ENCODE measurements around the gene MRRF.

Gene MRRF

DNA sequence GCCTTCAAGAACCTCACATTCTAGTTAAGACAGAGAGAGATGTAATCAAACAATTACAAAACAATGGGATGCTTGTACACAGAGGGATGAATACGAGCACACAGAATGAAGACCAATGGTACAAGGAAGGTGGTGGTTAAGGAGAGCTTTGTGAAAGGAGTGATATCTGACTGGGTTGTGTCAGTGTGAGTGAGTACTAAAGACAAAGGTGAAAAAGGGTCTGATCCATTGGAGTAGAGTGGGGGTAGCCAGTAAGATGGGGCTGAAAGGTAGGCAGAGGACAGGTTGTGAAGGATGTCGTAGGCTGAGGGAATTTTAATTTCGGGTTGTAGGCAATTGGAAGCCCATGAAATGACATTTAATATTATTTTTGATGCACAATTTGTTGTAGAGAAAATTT is 9.9 kb upstream of the MRRF start:
- H3K9ac ChIP-seq: no peak overlapping the region
- H3K9me3 ChIP-seq (replicated peaks in 1 of 11): no peaks in the 10 kb centered on the region
- H3K27ac ChIP-seq: no peak overlapping the region
- peaks cover 78 to 100% (median 99%) of the 10 kb centered on the region in 11 experiments for H3K36me3 ChIP-seq
- no peak for TF ChIP-seq Cebpa-rat (IDR thresholded peaks at IDR 0.05)
- H3K4me1 ChIP-seq: no peaks in the 10 kb centered on the region
- no peak overlapping the region for H3K4me3 ChIP-seq
- peaks cover 27 to 89% (median 44%) of the 10 kb centered on the region in 11 experiments; a peak in 19 of 22 replicates for H4K20me1 ChIP-seq
- no peak overlapping the region for H3K4me2 ChIP-seq
- H3K27me3 ChIP-seq: no peaks in the 10 kb centered on the region

DNA sequence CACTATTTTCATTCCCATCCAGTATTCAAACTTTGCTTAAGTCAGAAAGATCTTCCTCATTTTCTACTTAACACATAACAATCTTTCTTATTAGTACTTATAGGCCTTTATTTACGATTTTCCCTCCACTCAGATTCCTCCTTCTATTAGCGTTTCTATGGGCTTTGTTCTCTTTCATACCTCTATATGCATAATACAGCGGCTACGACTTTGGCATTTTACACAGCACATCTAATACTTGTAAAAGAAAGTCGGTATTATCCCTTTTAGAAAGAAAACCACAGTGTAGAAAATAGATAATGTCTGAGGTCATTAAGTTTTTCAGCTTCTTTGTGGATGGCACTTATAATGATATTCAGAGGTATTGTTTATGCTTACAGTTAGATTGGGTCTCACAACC is 8.5 kb upstream of the MRRF start:
- no peak overlapping the region for H3K27ac ChIP-seq
- no peak overlapping the region for H3K9ac ChIP-seq
- H3K27me3 ChIP-seq: no peaks in the 10 kb centered on the region
- H3K4me1 ChIP-seq: peaks cover 0 to under 1% (median 0%) of the 10 kb centered on the region in 10 experiments; a peak in 1 of 20 replicates
- peaks cover 33 to 97% (median 53%) of the 10 kb centered on the region in 11 experiments; a peak in 19 of 22 replicates for H4K20me1 ChIP-seq
- no peak overlapping the region for H3K4me3 ChIP-seq
- no peak for TF ChIP-seq Cebpa-rat (IDR thresholded peaks at IDR 0.05)
- no peak overlapping the region for H3K4me2 ChIP-seq
- no peaks in the 10 kb centered on the region for H3K9me3 ChIP-seq (replicated peaks in 1 of 11)
- peaks cover 85 to 100% (median 99%) of the 10 kb centered on the region in 11 experiments for H3K36me3 ChIP-seq

- Histone ChIP-seq H3K4me2 (no peak overlapping the region), H3K9ac (no peak overlapping the region), H3K4me3 (no peak overlapping the region), H3K36me3 (peaks cover 71 to 91% (median 86%) of the 10 kb centered on the region in 11 experiments), H3K4me1 (peaks cover 19 to 27% (median 26%) of the 10 kb centered on the region in 10 experiments), H4K20me1 (peaks cover 19 to 93% (median 43%) of the 10 kb centered on the region in 11 experiments; a peak in 19 of 22 replicates), H3K27me3 (no peaks in the 10 kb centered on the region), H3K9me3 (replicated peaks in 1 of 11) (no peaks in the 10 kb centered on the region), H3K27ac (no peak overlapping the region)
- no peak for TF ChIP-seq Cebpa-rat (IDR thresholded peaks at IDR 0.05)
Measured at GRCh38 chr9:122258886-122259415, 5.7 kb upstream of the MRRF start.

DNA sequence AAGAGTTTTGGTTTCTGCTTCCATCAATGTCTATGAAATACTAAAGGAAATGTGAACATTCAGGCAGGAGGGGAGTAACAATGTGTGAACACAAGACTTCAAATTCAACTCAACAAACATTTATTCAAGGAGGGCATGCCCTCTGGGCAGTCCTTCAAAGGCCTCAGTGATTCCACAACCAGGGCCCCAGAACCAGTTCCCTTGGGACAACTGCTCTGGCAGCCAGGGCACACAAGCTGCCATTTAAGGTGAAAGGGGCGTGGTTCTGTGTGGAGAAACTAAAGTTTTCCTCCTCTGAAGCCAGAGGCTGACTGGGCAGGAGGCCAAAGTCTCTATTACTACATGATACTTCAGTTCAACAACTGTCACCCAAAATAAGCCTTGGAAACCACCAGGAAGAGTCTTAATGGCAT is 3.2 kb upstream of the MRRF start:
- Histone ChIP-seq H3K36me3 (peaks cover 52 to 65% (median 62%) of the 10 kb centered on the region in 11 experiments), H4K20me1 (peaks cover 3 to 69% (median 32%) of the 10 kb centered on the region in 11 experiments; a peak in 16 of 22 replicates), H3K27me3 (no peaks in the 10 kb centered on the region), H3K27ac (peak overlapping the region in 1 of 11 experiments; percentile 23; a peak in 1 of 22 replicates), H3K4me2 (peak overlapping the region in 9 of 11 experiments; percentile 6 to 97 (median 29); a peak in 10 of 22 replicates), H3K9me3 (replicated peaks in 1 of 11) (no peaks in the 10 kb centered on the region), H3K4me1 (peaks cover 28 to 39% (median 36%) of the 10 kb centered on the region in 10 experiments), H3K9ac (no peak overlapping the region), H3K4me3 (no peak overlapping the region)
- TF ChIP-seq Cebpa-rat (IDR thresholded peaks at IDR 0.05): no peak

- Histone ChIP-seq H3K9me3 (replicated peaks in 1 of 11) (no peaks in the 10 kb centered on the region), H3K9ac (no peak overlapping the region), H3K4me3 (no peak overlapping the region), H3K4me2 (peak overlapping the region in 10 of 11 experiments; percentile 6 to 97 (median 92); a peak in 12 of 22 replicates), H3K27me3 (no peaks in the 10 kb centered on the region), H3K36me3 (peaks cover 48 to 59% (median 57%) of the 10 kb centered on the region in 11 experiments), H4K20me1 (peaks cover 3 to 63% (median 29%) of the 10 kb centered on the region in 11 experiments; a peak in 16 of 22 replicates), H3K4me1 (peaks cover 34 to 43% (median 39%) of the 10 kb centered on the region in 10 experiments), H3K27ac (no peak overlapping the region)
- no peak for TF ChIP-seq Cebpa-rat (IDR thresholded peaks at IDR 0.05)
Measured at GRCh38 chr9:122262073-122262472, 2.6 kb upstream of the MRRF start.

- peaks cover 49 to 58% (median 53%) of the 10 kb centered on the region in 10 experiments for H3K4me1 ChIP-seq
- no peak for TF ChIP-seq Cebpa-rat (IDR thresholded peaks at IDR 0.05)
- peak overlapping the region; percentile 80 to 92 (median 82) for H3K4me3 ChIP-seq
- H3K27me3 ChIP-seq: no peaks in the 10 kb centered on the region
- H3K27ac ChIP-seq: peak overlapping the region; percentile 80 to 97 (median 91)
- peak overlapping the region; percentile 74 to 94 (median 90) for H3K9ac ChIP-seq
- H3K36me3 ChIP-seq: peaks cover 30 to 42% (median 39%) of the 10 kb centered on the region in 11 experiments
- peaks cover 0 to 48% (median 23%) of the 10 kb centered on the region in 11 experiments; a peak in 16 of 22 replicates for H4K20me1 ChIP-seq
- peak overlapping the region; percentile 76 to 97 (median 91) for H3K4me2 ChIP-seq
- H3K9me3 ChIP-seq (replicated peaks in 1 of 11): no peaks in the 10 kb centered on the region
Measured at GRCh38 chr9:122263699-122264349, 858 bp upstream of the MRRF start.

DNA sequence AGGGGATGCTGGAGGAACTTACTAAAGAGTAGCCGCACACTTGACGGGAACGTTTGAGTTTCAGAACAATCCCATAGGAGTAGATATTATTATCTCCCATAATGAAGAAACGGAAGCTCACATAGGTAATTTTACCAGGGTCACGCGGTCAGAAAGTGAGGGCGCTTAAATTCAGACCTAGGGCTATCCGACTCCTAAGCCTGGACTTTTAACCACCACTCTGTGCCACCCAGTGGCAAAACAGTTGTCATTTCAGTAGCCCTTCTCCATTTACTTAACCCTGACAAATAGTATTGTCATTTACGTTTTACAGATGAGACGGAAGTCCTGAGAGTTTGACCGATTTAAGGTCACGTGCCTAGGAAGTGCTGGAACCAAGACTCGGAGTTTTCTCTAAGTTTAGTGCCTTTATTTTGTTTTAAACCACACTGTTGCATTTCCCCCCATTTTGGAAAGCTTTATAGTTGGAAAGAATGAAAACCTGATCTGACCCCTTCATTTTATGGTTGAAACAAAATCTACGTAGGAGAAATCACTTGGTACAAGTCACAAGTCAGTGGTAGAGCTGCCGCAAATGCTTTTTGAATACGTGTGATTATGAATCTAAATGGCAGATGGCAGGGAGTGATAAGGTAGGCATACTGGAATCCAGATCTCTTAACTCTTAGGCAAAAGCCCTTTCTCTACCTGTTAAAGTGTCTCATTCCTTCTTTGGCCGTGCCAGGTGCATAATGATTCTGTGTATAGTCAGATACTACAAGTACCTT is 650 bp downstream of the MRRF start:
- H3K27me3 ChIP-seq: no peaks in the 10 kb centered on the region
- peaks cover 49 to 58% (median 53%) of the 10 kb centered on the region in 10 experiments for H3K4me1 ChIP-seq
- peak overlapping the region; percentile 74 to 94 (median 90) for H3K9ac ChIP-seq
- peaks cover 0 to 33% (median 17%) of the 10 kb centered on the region in 11 experiments; a peak in 14 of 22 replicates for H4K20me1 ChIP-seq
- H3K4me2 ChIP-seq: peak overlapping the region; percentile 83 to 98 (median 91)
- peak overlapping the region; percentile 80 to 92 (median 82) for H3K4me3 ChIP-seq
- peaks cover 15 to 31% (median 25%) of the 10 kb centered on the region in 11 experiments for H3K36me3 ChIP-seq
- TF ChIP-seq Cebpa-rat (IDR thresholded peaks at IDR 0.05): no peak
- H3K9me3 ChIP-seq (replicated peaks in 1 of 11): no peaks in the 10 kb centered on the region
- H3K27ac ChIP-seq: peak overlapping the region; percentile 80 to 97 (median 91)

GRCh38 chr9:122268041-122268814 is 3.5 kb downstream of the MRRF start:
- Histone ChIP-seq H3K4me2 (peak overlapping the region; percentile 36 to 89 (median 64)), H3K4me1 (peaks cover 33 to 39% (median 37%) of the 10 kb centered on the region in 10 experiments), H3K9ac (peak overlapping the region in 4 of 11 experiments; percentile 12 to 38 (median 26); a peak in 3 of 22 replicates), H3K9me3 (replicated peaks in 1 of 11) (peaks cover 0 to 6% (median 3%) of the 10 kb centered on the region in 11 experiments; a peak in 9 of 22 replicates), H3K36me3 (peaks cover 25 to 35% (median 28%) of the 10 kb centered on the region in 11 experiments), H4K20me1 (peaks cover 0 to 7% (median 0%) of the 10 kb centered on the region in 11 experiments; a peak in 7 of 22 replicates), H3K4me3 (no peak overlapping the region), H3K27ac (peak overlapping the region in 7 of 11 experiments; percentile 4 to 34 (median 11); a peak in 8 of 22 replicates), H3K27me3 (no peaks in the 10 kb centered on the region)
- no peak for TF ChIP-seq Cebpa-rat (IDR thresholded peaks at IDR 0.05)

Measured in BLaER1 treated with 17β-estradiol and CSF1 and Interleukin-3, amounts not matched to agents 10 nM and 100 nM (cell line).